ENCODE results near the gene TTLL5.
"Not testable (repeated sequence)": the region's sequence is repeated elsewhere in the genome, so short reads cannot be mapped to it uniquely, and the experiment has no call there.

TTLL5 gene

GRCh38 chr14:75650253-75651058, 10.6 kb upstream of the TTLL5 start:
- DNase-seq: no peak

DNA sequence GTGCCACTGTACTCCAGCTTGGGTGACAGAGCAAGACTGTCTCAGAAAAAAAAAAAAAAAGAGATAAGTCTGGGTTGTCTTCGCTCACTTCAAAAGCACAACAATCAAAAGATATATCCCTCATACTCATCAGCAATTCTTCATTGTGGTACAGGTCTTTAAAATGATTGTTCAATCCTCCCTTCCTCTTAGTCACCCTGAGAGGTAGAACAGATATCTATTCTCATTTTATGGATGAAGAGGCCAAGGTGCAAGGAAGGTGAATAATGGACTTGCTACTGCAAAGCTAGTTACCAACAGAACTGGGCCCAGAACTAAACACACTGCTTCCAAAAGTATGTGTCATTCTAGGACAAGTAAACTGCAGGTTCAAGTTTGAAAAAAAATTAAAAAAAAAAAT, 7.5 kb upstream of the TTLL5 start:
- no peak for DNase-seq

DNA sequence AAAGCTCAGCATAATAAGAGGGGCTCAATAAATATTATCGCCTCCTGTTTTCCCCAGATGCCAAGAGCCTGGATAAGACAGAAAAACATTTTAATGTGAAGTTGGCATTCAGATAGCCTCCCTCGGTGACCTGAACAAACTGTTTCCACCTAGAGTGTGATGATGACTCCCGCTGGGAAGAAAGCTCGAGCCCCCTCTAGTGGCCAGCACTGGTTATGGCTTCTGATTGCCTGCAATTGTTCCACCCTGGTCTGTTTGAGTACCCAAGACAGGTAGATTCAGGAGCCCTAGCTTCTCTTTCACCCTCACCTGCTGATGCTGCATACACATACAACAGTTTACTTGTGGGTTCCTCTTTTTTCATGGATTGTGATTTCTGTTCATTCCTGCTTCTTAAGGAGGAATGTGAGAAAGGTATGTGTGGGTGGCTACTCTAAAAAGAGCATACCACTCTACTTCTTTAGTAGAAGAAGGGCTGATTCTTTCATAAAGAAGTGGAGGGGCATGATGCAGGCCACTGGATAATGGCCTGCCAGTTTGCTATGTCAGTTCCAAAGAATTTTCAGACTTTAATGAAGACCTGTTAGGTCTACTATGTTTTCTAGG, 6.8 kb upstream of the TTLL5 start:
- peak; percentile 87 for DNase-seq

DNA sequence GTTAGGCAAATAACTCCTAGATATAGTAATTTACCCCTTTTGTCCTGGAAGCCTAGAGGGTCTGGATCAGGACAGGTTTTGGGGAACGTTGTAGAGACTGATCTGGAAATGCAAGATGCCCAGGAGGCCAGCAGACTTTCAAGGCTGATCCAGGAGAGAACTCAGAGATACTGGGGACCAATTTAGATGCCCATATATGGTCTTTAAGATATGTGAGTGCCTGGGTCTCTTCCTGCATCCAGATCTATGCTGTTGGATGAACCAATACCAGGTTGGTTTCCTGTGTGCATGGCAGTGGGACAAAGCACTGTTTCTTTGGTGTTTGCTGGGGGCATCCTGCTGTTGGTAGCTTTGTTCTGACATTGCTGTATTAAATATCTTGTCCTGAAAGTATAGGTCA, 5.8 kb upstream of the TTLL5 start:
- no peak for DNase-seq

GRCh38 chr14:75657331-75657730, 3.7 kb upstream of the TTLL5 start:
- DNase-seq: no peak

DNA sequence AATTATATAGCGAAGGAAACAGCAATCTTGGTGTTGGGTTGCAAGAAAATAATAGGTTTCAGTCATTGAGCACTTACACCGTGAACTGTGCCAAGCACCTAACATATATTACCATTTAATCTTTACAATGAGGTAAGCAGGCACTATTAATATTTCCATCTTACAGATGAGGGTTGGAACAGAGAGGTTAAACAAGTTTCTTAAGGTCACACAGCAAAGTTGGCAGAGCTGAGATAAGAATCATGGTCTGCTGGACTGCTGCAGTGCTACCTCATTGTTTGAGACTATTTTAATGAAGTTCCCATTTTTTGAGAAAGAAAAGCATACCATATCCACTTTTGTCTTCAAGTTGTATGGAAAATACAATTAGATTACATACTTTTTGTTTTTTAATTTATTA, 2.1 kb upstream of the TTLL5 start:
- DNase-seq: no peak

GRCh38 chr14:75660238-75660629, 812 bp upstream of the TTLL5 start:
- DNase-seq: no peak

DNA sequence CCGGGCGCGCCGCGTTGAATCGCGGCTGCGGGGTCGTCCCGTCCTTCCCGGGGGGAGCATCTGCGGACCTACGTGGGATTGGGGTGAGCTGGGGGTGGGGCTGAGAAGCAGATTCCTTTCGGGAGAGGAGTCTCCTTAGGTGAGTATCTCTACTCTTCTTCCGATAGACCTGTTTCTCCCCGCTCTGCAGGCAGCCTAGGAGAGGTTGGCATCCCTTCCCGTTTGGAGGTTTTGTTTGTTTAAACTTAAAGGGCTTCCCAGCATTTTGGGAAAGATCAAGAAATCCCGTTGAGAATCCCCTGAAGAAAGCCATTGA, 411 bp downstream of the TTLL5 start:
- no peak for DNase-seq

GRCh38 chr14:75662966-75663365, 1.9 kb downstream of the TTLL5 start:
- DNase-seq: no peak

GRCh38 chr14:75667099-75667765, 6.2 kb downstream of the TTLL5 start:
- no peak for DNase-seq

DNA sequence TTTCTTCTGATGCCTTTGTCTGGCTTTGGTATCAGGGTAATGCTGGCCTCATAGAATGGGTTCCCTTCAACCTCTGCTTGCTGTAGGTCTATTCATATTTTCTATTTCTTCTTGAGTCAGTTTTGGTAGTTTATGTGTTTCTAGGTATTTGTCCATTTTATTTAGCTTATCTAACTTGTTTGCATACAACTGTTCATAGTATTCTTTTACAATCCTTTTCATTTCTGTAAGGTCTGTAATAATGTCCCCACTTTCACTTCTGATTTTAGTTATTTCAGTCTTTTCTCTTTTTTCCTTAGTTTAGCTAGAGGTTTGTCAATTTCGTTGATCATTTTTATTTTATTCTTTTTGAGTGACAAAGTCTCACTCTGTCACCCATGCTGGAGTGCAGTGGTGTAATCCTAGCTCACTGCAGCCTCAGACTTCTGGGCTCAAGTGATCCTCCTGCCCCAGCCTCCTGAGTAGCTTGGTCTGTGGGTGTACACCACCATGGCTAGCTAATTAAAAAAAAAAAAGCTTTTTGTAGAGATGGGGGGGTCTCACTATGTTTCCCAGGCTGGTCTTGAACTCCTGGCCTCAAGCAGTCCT, 11.7 kb downstream of the TTLL5 start:
- no peak for DNase-seq

DNA sequence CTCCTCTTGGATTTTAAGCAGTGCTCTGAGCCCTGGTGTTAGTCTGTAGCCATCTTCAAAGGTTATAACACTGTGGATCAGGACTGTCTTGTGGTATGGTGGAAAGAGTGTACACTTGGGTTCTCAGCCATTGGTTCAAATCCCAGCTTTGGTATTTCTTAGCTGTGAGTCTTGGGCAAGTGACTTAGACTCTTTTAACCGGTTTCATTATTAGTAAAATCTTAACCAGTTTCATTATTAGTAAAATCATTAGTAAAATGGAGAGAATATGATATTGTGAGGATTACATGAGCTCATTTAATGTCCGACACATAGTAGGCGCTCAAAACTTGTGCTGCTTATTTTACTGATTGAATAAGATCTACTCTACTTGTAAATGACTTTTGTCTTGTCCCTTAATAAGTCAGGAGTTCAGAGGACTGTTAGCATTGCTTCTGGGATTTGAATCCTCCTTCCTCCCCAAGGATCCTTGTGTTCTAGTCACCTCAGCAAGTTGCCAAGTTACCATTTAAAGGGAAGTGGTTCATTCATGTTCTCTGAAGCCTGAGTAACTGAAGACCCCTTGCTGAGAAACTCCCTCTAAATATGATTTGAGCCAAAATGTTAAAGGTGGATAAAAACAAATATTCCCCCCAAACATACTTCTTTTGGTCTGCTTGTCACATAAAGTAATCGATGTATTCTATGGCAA, 12.4 kb downstream of the TTLL5 start:
- no peak for DNase-seq

- no peak for DNase-seq
These were observed 14.4 kb downstream of the TTLL5 start for GRCh38 chr14:75675265-75675960.

- no peak for DNase-seq
These were observed 24.9 kb downstream of the TTLL5 start for GRCh38 chr14:75685910-75686309.

DNA sequence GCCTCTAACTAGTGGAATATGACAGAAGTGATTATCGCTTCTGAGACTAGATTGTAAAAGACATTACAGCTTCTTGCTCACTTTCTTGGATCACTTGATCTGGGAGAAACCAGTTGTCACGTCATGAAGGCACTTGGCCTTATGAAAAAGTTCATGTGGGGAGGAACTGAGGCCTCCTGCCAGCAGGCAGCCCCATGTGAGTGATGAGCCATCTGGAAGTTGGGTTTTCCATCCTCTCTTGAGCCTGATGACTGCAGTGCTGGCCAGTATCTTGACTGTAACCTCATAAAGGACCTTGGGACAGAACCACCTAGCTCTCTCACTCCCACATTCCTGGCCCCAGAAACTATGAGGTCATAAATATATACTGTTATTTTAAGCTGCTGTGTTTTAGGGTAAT, 28.0 kb downstream of the TTLL5 start:
- DNase-seq: peak; percentile 60

GRCh38 chr14:75690010-75690409, 29.0 kb downstream of the TTLL5 start:
- no peak for DNase-seq

GRCh38 chr14:75695025-75695424, 34.0 kb downstream of the TTLL5 start:
- DNase-seq: not testable (repeated sequence)

- no peak for DNase-seq
These were observed 36.3 kb downstream of the TTLL5 start for GRCh38 chr14:75697386-75697785.

DNA sequence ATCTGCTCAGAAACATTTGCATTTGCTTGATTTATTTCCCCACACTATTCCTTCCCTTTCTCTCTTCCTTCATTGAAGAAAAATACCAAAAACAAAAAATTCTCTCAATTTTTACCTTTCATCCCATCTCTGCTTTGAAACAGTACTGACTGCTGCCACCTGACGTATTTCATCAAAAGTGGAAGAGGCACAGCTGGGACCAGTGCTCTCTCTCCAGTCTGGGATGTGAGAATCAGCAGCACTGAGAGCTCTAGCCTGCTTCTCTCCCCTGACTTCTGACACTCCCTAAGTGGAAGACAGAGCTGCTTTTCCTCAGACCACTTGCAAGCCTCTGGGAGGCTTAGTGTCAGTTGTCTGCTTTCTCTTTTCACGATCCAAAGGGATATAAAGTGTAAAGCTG, 36.9 kb downstream of the TTLL5 start:
- no peak for DNase-seq

- DNase-seq: no peak
These were observed 38.3 kb downstream of the TTLL5 start for GRCh38 chr14:75699331-75699730.

DNA sequence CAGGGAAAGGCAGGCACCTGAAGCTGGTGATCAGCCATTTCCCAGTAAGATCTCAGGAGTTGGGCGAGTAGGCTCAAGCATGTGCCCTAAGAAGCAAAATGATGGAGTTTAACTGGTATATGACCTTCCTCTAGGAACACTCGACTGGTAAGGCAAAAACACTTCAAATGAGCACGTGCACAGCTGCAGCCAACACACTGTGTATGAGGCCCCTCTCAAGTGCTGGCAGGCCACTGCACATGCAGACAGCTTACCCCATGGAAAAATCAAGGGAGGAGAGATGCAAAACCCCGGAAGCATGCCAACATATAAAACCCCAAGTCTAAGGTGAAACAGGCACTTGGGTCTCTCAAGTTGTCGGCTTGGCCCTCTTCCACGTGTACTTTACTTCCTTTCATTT, 39.2 kb downstream of the TTLL5 start:
- no peak for DNase-seq

GRCh38 chr14:75702122-75702521, 41.1 kb downstream of the TTLL5 start:
- no peak for DNase-seq
